K562 (cell line): ENCODE results near the gene KCNC3. TPM values are rescaled to one million over a fixed set of nuclear protein-coding genes. Genes with fewer than 3 reads are reported as not detected.

ENCODE experiments used
- ATAC-seq: fragments of 200-7000 bp; cut with Tn5 transposase; 3 replicates; pipeline ENCODE4 v1.9.1; 2020; ENCODE audit warnings: moderate library complexity
- BruUV-seq: library from RNA; stranded (reverse); fragments of 400-500 nt; replicated peaks from 2 replicates; lab custom pipeline; 2021; lab: Mats Ljungman, UMichigan
- CTCF ChIA-PET: fragments of 300-600 bp; formaldehyde crosslinking; extraction: SDS; loops from one replicate; lab custom pipeline; 2021; ENCODE audit warnings: low intra/inter-chr PET ratio; lab: Yijun Ruan, JAX
- POLR2A ChIA-PET: fragments of 300-600, 350-650 bp; sonication (Branson Sonifier 250); formaldehyde crosslinking; extraction: SDS; loops from one replicate; lab custom pipeline; 2021; ENCODE audit warnings: antibody characterized with exemption, inconsistent platforms; lab: Yijun Ruan, JAX
- DNase-seq, 4 experiments: peaks; one replicate each; pipeline versions ENCODE4 v3.0.0 to v3.0.0-alpha.2; 2011 to 2018; ENCODE audit warnings: low spot score in 3 of 4, mixed read lengths in 3 of 4; ENCODE audit errors: extremely low read depth in 1 of 4
- FAIRE-seq: peaks from 2 replicates; lab custom pipeline; 2011; peaks lifted over from hg19 to GRCh38; lab: Jason Lieb, UNC
- H2AFZ ChIP-seq: 2 replicates; pipeline ENCODE4 v1.6.0; 2011; ENCODE audit warnings: low read depth, low read length, control low read depth, inconsistent platforms
- H3K27ac ChIP-seq: fragments of 200-600 bp; 3 replicates; pipeline ENCODE4 v1.8.0; 2011; ENCODE audit warnings: low read depth, mild to moderate bottlenecking, control low read depth, inconsistent platforms, low read length, moderate library complexity, mixed read lengths; ENCODE audit errors: extremely low read depth
- H3K27me3 ChIP-seq, 2 experiments: fragments of 300-600 bp in 1 of 2; 2 replicates in 1 of 2; 3 replicates in 1 of 2; pipeline versions ENCODE4 v1.6.0 to v1.8.0; 2011; ENCODE audit warnings: inconsistent platforms in 2 of 2, low read length in 2 of 2, mild to moderate bottlenecking in 1 of 2, mixed read lengths in 1 of 2, moderate library complexity in 1 of 2; ENCODE audit not compliant: control insufficient read depth in 2 of 2, insufficient read depth in 2 of 2
- H3K36me3 ChIP-seq: fragments of 300-600 bp; 3 replicates; pipeline ENCODE4 v1.8.0; 2011; ENCODE audit warnings: mild to moderate bottlenecking, low read length, inconsistent platforms; ENCODE audit not compliant: control insufficient read depth, insufficient read depth
- H3K4me1 ChIP-seq, 2 experiments: fragments of 200-600 bp in 1 of 2; replicated peaks in 1 of 2; 2 replicates in 1 of 2; 3 replicates in 1 of 2; pipeline versions ENCODE4 v1.5.1 to v1.8.0; 2011; ENCODE audit warnings: inconsistent platforms in 2 of 2, low read length in 2 of 2, mild to moderate bottlenecking in 1 of 2, mixed read lengths in 1 of 2, moderate library complexity in 1 of 2; ENCODE audit not compliant: control insufficient read depth in 2 of 2, insufficient read depth in 2 of 2
- H3K4me2 ChIP-seq: 2 replicates; pipeline ENCODE4 v1.6.1; 2011; ENCODE audit warnings: low read length, control low read depth, inconsistent platforms, mixed read lengths; ENCODE audit not compliant: insufficient read depth
- H3K4me3 ChIP-seq: fragments of 200-600 bp; sonication (generic), shearing (Covaris generic); 2 replicates; pipeline ENCODE4 v1.5.1; 2016; ENCODE audit warnings: control low read depth, inconsistent platforms
- H3K79me2 ChIP-seq: fragments of 200-600 bp; 3 replicates; pipeline ENCODE4 v1.8.0; 2011; ENCODE audit warnings: low read length, inconsistent platforms; ENCODE audit not compliant: control insufficient read depth, insufficient read depth
- H3K9ac ChIP-seq, 2 experiments: 2 replicates each; pipeline versions ENCODE4 v1.6.0 to v1.6.1; 2011; ENCODE audit warnings: low read depth in 2 of 2, low read length in 2 of 2, control low read depth in 1 of 2, inconsistent platforms in 1 of 2, mild to moderate bottlenecking in 1 of 2, mixed read lengths in 1 of 2; ENCODE audit not compliant: insufficient read depth in 1 of 2
- H3K9me1 ChIP-seq: one replicate; pipeline ENCODE4 v1.6.0; 2011; ENCODE audit warnings: inconsistent platforms, mild to moderate bottlenecking, low read length, moderate library complexity; ENCODE audit not compliant: control insufficient read depth, insufficient read depth
- H3K9me3 ChIP-seq: replicated peaks from 2 replicates; pipeline ENCODE4 v1.5.1; 2011; ENCODE audit warnings: low read depth, low read length, inconsistent platforms; ENCODE audit not compliant: control insufficient read depth, insufficient read depth
- H4K20me1 ChIP-seq: replicated peaks from 2 replicates; pipeline ENCODE4 v1.6.1; 2011; ENCODE audit warnings: low read length, inconsistent platforms, mixed read lengths; ENCODE audit not compliant: control insufficient read depth, insufficient read depth
- ARID3B ChIP-seq: fragments of 250-450 bp; sonication (Bioruptor Pico); IDR thresholded peaks from 2 replicates; pipeline ENCODE4 v1.4.0; 2020; ENCODE audit warnings: borderline replicate concordance
- BHLHE40 ChIP-seq: IDR thresholded peaks from 2 replicates; pipeline ENCODE4 v1.6.1; 2011; ENCODE audit warnings: low read length, improper control_type of control experiment
- COPS2 ChIP-seq: fragments of 450-650 bp; conservative IDR thresholded peaks from 2 replicates; pipeline ENCODE4 v1.6.1; 2016; ENCODE audit warnings: mild to moderate bottlenecking, moderate library complexity
- FOXM1 ChIP-seq, 2 experiments: fragments of 450-650 bp in 1 of 2; sonication (generic) in 1 of 2; formaldehyde crosslinking in 1 of 2; IDR thresholded peaks; 2 replicates each; pipeline versions ENCODE4 v1.6.1 to v1.9.0; 2017 to 2022; ENCODE audit warnings: low read depth in 2 of 2, mild to moderate bottlenecking in 2 of 2, missing genetic modification reagents in 1 of 2, moderate library complexity in 1 of 2
- JUN ChIP-seq, 2 experiments: sonication (generic) in 1 of 2; formaldehyde crosslinking in 1 of 2; IDR thresholded peaks; 2 replicates each; pipeline versions ENCODE4 v1.6.1 to v1.8.0; 2012 to 2022; ENCODE audit warnings: borderline replicate concordance in 2 of 2, mild to moderate bottlenecking in 2 of 2, improper control_type of control experiment in 1 of 2, low read depth in 1 of 2, low read length in 1 of 2, missing genetic modification reagents in 1 of 2
- MCM2 ChIP-seq: fragments of 450-650 bp; IDR thresholded peaks from 2 replicates; pipeline ENCODE4 v1.6.1; 2017; ENCODE audit warnings: low read depth, mild to moderate bottlenecking
- RBM25 ChIP-seq: fragments of 200-400 bp; formaldehyde crosslinking; IDR thresholded peaks from 2 replicates; pipeline ENCODE4 v1.6.1; 2018; ENCODE audit warnings: low read length, low read depth, moderate library complexity; ENCODE audit not compliant: severe bottlenecking
- SLC30A9 ChIP-seq: fragments of 250-450 bp; sonication (Bioruptor Pico); IDR thresholded peaks from 2 replicates; pipeline ENCODE4 v1.8.0; 2022; ENCODE audit warnings: mild to moderate bottlenecking, moderate library complexity
- SMAD1 ChIP-seq: fragments of 150-350 bp; IDR thresholded peaks from 2 replicates; pipeline ENCODE4 v1.6.1; 2014; ENCODE audit warnings: low read length, low read depth; ENCODE audit not compliant: partially characterized antibody
- whole genome bisulfite sequencing: fragments of 100-300 bp; shearing (Covaris generic); methylation state at CpG from one replicate; pipeline ENCODE4 v1.1.6; 2016; ENCODE audit warnings: low coverage, mixed read lengths; ENCODE audit not compliant: insufficient coverage; ENCODE audit errors: missing lambda C conversion rate; 5-methylcytosine and 5-hydroxymethylcytosine counted together
- in situ Hi-C: fragments of 300-500 bp; cut with MboI; formaldehyde crosslinking; loops from 4 replicates; pipeline ENCODE4 v1.15.0; 2018; ENCODE audit warnings: inconsistent platforms, mixed read lengths
- intact Hi-C: fragments of 100-400 bp; cut with micrococcal nuclease; formaldehyde crosslinking; loops from 2 replicates; pipeline ENCODE4 v1.14.2; 2022
- polyA plus RNA-seq, 8 experiments: library from polyadenylated mRNA; depleted of rRNA in 4 of 8; stranded (reverse) in 5 of 8; unstranded in 3 of 8; fragments of >200 nt; fragmentation: Nextera tagmentation in 2 of 8; fragmentation: Illumina TruSeq in 1 of 8; extraction: Ambion mirVana in 2 of 8; extraction: Trizol in 1 of 8; gene quantifications; 2 replicates each; pipeline versions ENCODE4 v1.2.1 to v1.2.3, GENCODE V29; 2011 to 2014; ENCODE audit warnings: inconsistent platforms in 1 of 8, missing spikeins in 1 of 8
- total RNA-seq, 7 experiments: library from RNA; depleted of rRNA in 6 of 7; stranded (reverse); fragments of >200 nt in 6 of 7; fragmentation: Illumina TruSeq in 2 of 7; extraction: Trizol in 2 of 7; gene quantifications; 2 replicates each; pipeline versions ENCODE4 v1.2.1 to v1.2.3, GENCODE V29; 2011 to 2021; ENCODE audit warnings: low replicate concordance in 1 of 7

KCNC3 gene
- total and polyA plus RNA-seq, 9 of the 15 experiments (the other 6 are each of a cell fraction or from before 2014, with no cell fraction given): 0.03 to 26.2 (median 2.0) TPM

- no peaks in the 10 kb centered on the region for H3K9me1 ChIP-seq
- BruUV-seq: no TSS peak
- H3K4me3 ChIP-seq: no peak overlapping the region
- FAIRE-seq (no peak), ATAC-seq (no peak), DNase-seq (no peak)
- H3K27ac ChIP-seq: no peak overlapping the region
- WGBS: 5% methylated on average over 13 of the region's 14 CpGs
- TF ChIP-seq BHLHE40 (no peak), SMAD1 (no peak), FOXM1 (IDR thresholded peaks at IDR 0.05; ENCODE audit: low read depth) (no peak), FOXM1 (CRISPR knock-in tag; IDR thresholded peaks at IDR 0.05; ENCODE audit: low read depth) (no peak), JUN (IDR thresholded peaks at IDR 0.05; ENCODE audit: borderline replicate concordance, low read depth, low read length) (no peak), JUN (CRISPR knock-in tag; IDR thresholded peaks at IDR 0.05; ENCODE audit: borderline replicate concordance) (no peak), ARID3B (CRISPR knock-in tag) (no peak), MCM2 (no peak), SLC30A9 (CRISPR knock-in tag) (no peak), COPS2 (no peak), RBM25 (no peak)
- TF ChIP-seq, all 486 proteins: peak for 0
- POLR2A ChIA-PET: interaction anchor here (0.5 to 1.4 kb wide), 3 partner anchors 11 to 64 kb away, joined by 4 read pairs; no protein-coding TSS in a partner anchor
- peaks cover 7 to 53% of the 10 kb centered on the region in 2 experiments for H3K27me3 ChIP-seq
- H3K4me1 ChIP-seq: peaks cover 0 to 15% of the 10 kb centered on the region in 2 experiments; a peak in 3 of 5 replicates
- in situ Hi-C loops: no loop called here
- no peak overlapping the region for H2AFZ ChIP-seq
- peak overlapping the region in 1 of 2 experiments; percentile 20; a peak in 1 of 4 replicates for H3K9ac ChIP-seq
- no peaks in the 10 kb centered on the region for H3K79me2 ChIP-seq
- CTCF ChIA-PET: no interaction called here
- intact Hi-C loops: no loop called here
- H3K36me3 ChIP-seq: no peaks in the 10 kb centered on the region
- 0 out of 2 replicates have a peak, but pooled peaks cover 9% of the 10 kb centered on the region for H4K20me1 ChIP-seq
- peaks cover 4% of the 10 kb centered on the region for H3K9me3 ChIP-seq
- no peak overlapping the region for H3K4me2 ChIP-seq
Measured at GRCh38 chr19:50293263-50294004, 35.7 kb downstream of the KCNC3 start.
